HepG2 (cell line): Measurements from ENCODE around the gene CLDN7. TPM values are rescaled to one million over a fixed set of nuclear protein-coding genes. Genes with fewer than 3 reads are reported as not detected.
A peak's percentile ranks its signal among the peaks of the same experiment; 100 is the strongest.

Experiments used
- ATAC-seq: fragments of 200-7000 bp; cut with Tn5 transposase; 3 replicates; pipeline ENCODE4 v1.9.1; 2020; ENCODE audit warnings: mild to moderate bottlenecking, moderate library complexity
- BruUV-seq: library from RNA; stranded (reverse); fragments of 400-500 nt; replicated peaks from 2 replicates; lab custom pipeline; 2021; lab: Mats Ljungman, UMichigan
- CTCF ChIA-PET: fragments of 300-600 bp; formaldehyde crosslinking; extraction: SDS; loops from one replicate; lab custom pipeline; 2021; ENCODE audit warnings: low total read pairs, inconsistent platforms, low intra/inter-chr PET ratio; lab: Yijun Ruan, JAX
- POLR2A ChIA-PET: fragments of 350-600 bp; sonication (Branson Sonifier 250); formaldehyde crosslinking; loops from one replicate; lab custom pipeline; 2020; ENCODE audit warnings: antibody characterized with exemption, inconsistent platforms; lab: Yijun Ruan, JAX
- DNase-seq: peaks from one replicate; pipeline ENCODE4 v3.0.0-alpha.2; 2015; ENCODE audit warnings: low spot score
- FAIRE-seq: peaks from 3 replicates; lab custom pipeline; 2011; peaks lifted over from hg19 to GRCh38; lab: Jason Lieb, UNC
- H2AFZ ChIP-seq: one replicate; pipeline ENCODE4 v1.6.1; 2011; ENCODE audit warnings: low read length, inconsistent platforms
- H3K27ac ChIP-seq: fragments of 300-600 bp; 3 replicates; pipeline ENCODE4 v1.8.0; 2011; ENCODE audit warnings: mixed run types, mild to moderate bottlenecking, mixed read lengths, low read length, inconsistent platforms; ENCODE audit not compliant: insufficient read depth; ENCODE audit errors: extremely low read length
- H3K27me3 ChIP-seq, 2 experiments: fragments of 200-600 bp in 1 of 2; 2 replicates in 1 of 2; 3 replicates in 1 of 2; pipeline versions ENCODE4 v1.6.0 to v1.8.0; 2011; ENCODE audit warnings: low read length in 2 of 2, mild to moderate bottlenecking in 2 of 2, moderate library complexity in 2 of 2, inconsistent platforms in 1 of 2; ENCODE audit not compliant: insufficient read depth in 2 of 2, control insufficient read depth in 1 of 2
- H3K36me3 ChIP-seq, 2 experiments: fragments of 200-600 bp in 1 of 2; replicated peaks in 1 of 2; 2 replicates in 1 of 2; 3 replicates in 1 of 2; pipeline versions ENCODE4 v1.5.1 to v1.8.0; 2011; ENCODE audit warnings: low read length in 2 of 2, inconsistent platforms in 1 of 2; ENCODE audit not compliant: insufficient read depth in 2 of 2, control insufficient read depth in 1 of 2
- H3K4me1 ChIP-seq: 2 replicates; pipeline ENCODE4 v1.5.1; 2012; ENCODE audit warnings: low read length, inconsistent platforms; ENCODE audit not compliant: insufficient read depth
- H3K4me2 ChIP-seq: 2 replicates; pipeline ENCODE4 v1.6.0; 2011; ENCODE audit warnings: low read depth, low read length, inconsistent platforms
- H3K4me3 ChIP-seq, 3 experiments: fragments of 200-600 bp in 1 of 3; sonication (generic), shearing (Covaris generic) in 1 of 3; replicated peaks in 1 of 3; 2 replicates each; pipeline ENCODE4 v1.5.1; 2011 to 2016; ENCODE audit warnings: low read length in 3 of 3, inconsistent platforms in 2 of 3, low read depth in 2 of 3, mild to moderate bottlenecking in 2 of 3, control low read depth in 1 of 3, mixed read lengths in 1 of 3; ENCODE audit not compliant: insufficient read depth in 1 of 3
- H3K79me2 ChIP-seq: one replicate; pipeline ENCODE4 v1.6.1; 2011; ENCODE audit warnings: low read length, inconsistent platforms; ENCODE audit not compliant: insufficient read depth
- H3K9ac ChIP-seq: 2 replicates; pipeline ENCODE4 v1.6.0; 2011; ENCODE audit warnings: mild to moderate bottlenecking, low read depth, low read length, inconsistent platforms; ENCODE audit not compliant: insufficient read depth
- H3K9me3 ChIP-seq: 2 replicates; pipeline ENCODE4 v1.5.1; 2012; ENCODE audit warnings: mild to moderate bottlenecking, low read length
- H4K20me1 ChIP-seq: 2 replicates; pipeline ENCODE4 v1.6.0; 2011; ENCODE audit warnings: inconsistent platforms, mild to moderate bottlenecking, low read length, moderate library complexity; ENCODE audit not compliant: insufficient read depth
- AGO2 ChIP-seq: fragments of 200-400 bp; formaldehyde crosslinking; optimal IDR thresholded peaks from 2 replicates; pipeline ENCODE3; 2017; ENCODE audit warnings: mild to moderate bottlenecking, low read depth, low read length, moderate library complexity
- EED ChIP-seq: sonication (generic); formaldehyde crosslinking; IDR thresholded peaks from 2 replicates; pipeline ENCODE4 v1.5.0; 2020; ENCODE audit warnings: mild to moderate bottlenecking, missing genetic modification reagents
- HNRNPUL1 ChIP-seq: fragments of 200-400 bp; formaldehyde crosslinking; IDR thresholded peaks from 2 replicates; pipeline ENCODE4 v1.6.1; 2017; ENCODE audit warnings: low read depth, mild to moderate bottlenecking, low read length, moderate library complexity
- MAFF ChIP-seq: IDR thresholded peaks from 2 replicates; pipeline ENCODE4 v1.6.1; 2011; ENCODE audit warnings: low read depth, low read length, improper control_type of control experiment
- POLR2G ChIP-seq: fragments of 200-400 bp; formaldehyde crosslinking; IDR thresholded peaks from 2 replicates; pipeline ENCODE4 v1.6.1; 2018; ENCODE audit warnings: mild to moderate bottlenecking, low read depth, low read length, moderate library complexity
- RBFOX2 ChIP-seq: fragments of 200-400 bp; formaldehyde crosslinking; IDR thresholded peaks from 2 replicates; pipeline ENCODE4 v1.6.1; 2017; ENCODE audit warnings: low read depth, mild to moderate bottlenecking, low read length
- WGBS: methylation state at CpG from one replicate; pipeline ENCODE4 v1.1.6; 2017; ENCODE audit warnings: low lambda C conversion rate; 5-methylcytosine and 5-hydroxymethylcytosine counted together
- in situ Hi-C: cut with HindIII; loops from 2 replicates; pipeline ENCODE4 v1.10.0; 2017; ENCODE audit warnings: low pct_unique_long_range_greater_than_20kb; ENCODE audit not compliant: extremely low pct_ligation_motif_present
- intact Hi-C: fragments of 100-400 bp; cut with micrococcal nuclease; formaldehyde crosslinking; loops from one replicate; pipeline ENCODE4 v1.10.0; 2022; ENCODE audit not compliant: unreplicated experiment
- polyA plus RNA-seq, 8 experiments: library from polyadenylated mRNA; depleted of rRNA in 3 of 8; stranded (reverse) in 7 of 8; unstranded in 1 of 8; fragments of >200 nt; fragmentation: Illumina TruSeq in 4 of 8; extraction: Trizol in 4 of 8; gene quantifications; 2 replicates each; pipeline versions ENCODE4 v1.2.1 to v1.2.3, GENCODE V29; 2011 to 2016; ENCODE audit warnings: low read depth in 4 of 8, missing spikeins in 1 of 8, mixed read lengths in 1 of 8; ENCODE audit not compliant: insufficient read depth in 1 of 8
- total RNA-seq, 5 experiments: library from RNA; depleted of rRNA; stranded (reverse); fragments of >200 nt; fragmentation: Illumina TruSeq; extraction: Trizol; gene quantifications; 2 replicates each; pipeline ENCODE4 v1.2.3, GENCODE V29; 2016; ENCODE audit warnings: low read depth in 1 of 5

Gene CLDN7
- total and polyA plus RNA-seq, 2 of the 13 experiments (the other 11 are each of a cell fraction or from before 2014, with no cell fraction given) = not detected

GRCh38 chr17:7224661-7225111, 37.6 kb downstream of the CLDN7 start:
- intact Hi-C loops = no loop called here
- H3K4me2 ChIP-seq = no peak overlapping the region
- peak; percentile 70 for TF ChIP-seq AGO2
- TF ChIP-seq RBFOX2 = peak; percentile 37; the same call in 1 of the 2 replicates
- no peak for TF ChIP-seq EED (CRISPR knock-in tag)
- TF ChIP-seq HNRNPUL1 = no peak
- TF ChIP-seq, all 625 proteins: peak for 2
- peaks cover 14% of the 10 kb centered on the region for H3K79me2 ChIP-seq
- ChIA-PET CTCF (no interaction called here), POLR2A (interaction anchor here (1.0 to 6.8 kb wide), 2 partner anchors 11 to 17 kb away, joined by 3 to 140 read pairs; partner anchors contain the start of genes DVL2 and PHF23)
- H4K20me1 ChIP-seq = peaks cover 10% of the 10 kb centered on the region; the same call in 1 of the 2 replicates
- no peaks in the 10 kb centered on the region for H3K27me3 ChIP-seq
- in situ Hi-C loops = no loop called here
- peaks cover 26 to 80% of the 10 kb centered on the region in 2 experiments; a peak in 4 of 5 replicates for H3K36me3 ChIP-seq
- BruUV-seq = no TSS peak
- H3K9ac ChIP-seq = no peak overlapping the region
- H2AFZ ChIP-seq = no peak overlapping the region
- no peak overlapping the region for H3K27ac ChIP-seq
- no peak overlapping the region for H3K4me3 ChIP-seq
- DNase-seq (no peak), FAIRE-seq (no peak), ATAC-seq (no peak)
- 88% methylated on average over 6 of the region's 15 CpGs for WGBS
- no peaks in the 10 kb centered on the region for H3K9me3 ChIP-seq
- H3K4me1 ChIP-seq = peaks cover 20% of the 10 kb centered on the region

DNA sequence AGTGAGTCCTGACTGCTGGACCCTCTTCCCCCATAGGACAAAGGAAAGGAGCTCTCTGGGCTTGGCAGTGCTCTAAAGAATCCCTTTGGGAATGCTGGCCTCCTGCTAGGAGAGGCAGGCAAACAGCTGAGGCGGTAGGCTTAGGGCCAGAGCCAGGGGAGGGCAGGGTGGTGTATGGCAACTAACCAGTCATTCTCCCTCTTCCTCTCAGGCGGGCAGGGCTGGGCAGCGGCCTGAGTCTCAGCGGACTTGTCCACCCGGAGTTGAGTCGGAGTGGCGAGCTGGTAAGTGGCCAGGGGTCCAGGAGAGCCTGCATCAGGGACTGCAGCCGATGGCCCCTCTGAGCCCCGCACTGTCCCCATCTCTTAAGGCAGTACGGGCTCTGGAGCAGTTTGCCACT, 38.2 kb downstream of the CLDN7 start:
- no peaks in the 10 kb centered on the region for H3K9me3 ChIP-seq
- TF ChIP-seq MAFF = no peak
- TF ChIP-seq RBFOX2 = peak; percentile 42; the same call in 1 of the 2 replicates
- TF ChIP-seq POLR2G = peak; percentile 57; the same call in 1 of the 2 replicates
- no peak for DNase-seq
- no peaks in the 10 kb centered on the region; a peak in 1 of 5 replicates for H3K27me3 ChIP-seq
- ChIA-PET CTCF (no interaction called here), POLR2A (interaction anchor here (6.8 kb wide), 1 partner anchor 12 kb away, joined by 140 read pairs; the partner anchor contains the start of genes DVL2 and PHF23)
- peaks cover 21 to 75% of the 10 kb centered on the region in 2 experiments; a peak in 4 of 5 replicates for H3K36me3 ChIP-seq
- H3K4me2 ChIP-seq = no peak overlapping the region
- no peak overlapping the region for H3K9ac ChIP-seq
- peaks cover 10% of the 10 kb centered on the region; the same call in 1 of the 2 replicates for H4K20me1 ChIP-seq
- H3K79me2 ChIP-seq = peaks cover 14% of the 10 kb centered on the region
- H2AFZ ChIP-seq = no peak overlapping the region
- H3K4me3 ChIP-seq = no peak overlapping the region
- in situ Hi-C loops (no loop called here), intact Hi-C loops (no loop called here)
- WGBS = 93% methylated on average over 3 of the region's 10 CpGs
- no peak overlapping the region for H3K27ac ChIP-seq
- ATAC-seq = no peak
- no peak for FAIRE-seq
- H3K4me1 ChIP-seq = peaks cover 24% of the 10 kb centered on the region
- BruUV-seq = TSS peak; percentile 13
